ENCODE data around the gene LAMB4.

GRCh38 chr7:108045154-108045553 is 85.0 kb downstream of the LAMB4 start:
- TF ChIP-seq CTCF (conservative IDR thresholded peaks at IDR 0.05 in 1 of 2, IDR thresholded peaks at IDR 0.05 in 1 of 2; ENCODE audit: low read depth in 1 of 2, low read length in 2 of 2) = no peak
- no peak for TF ChIP-seq EZH2 (IDR thresholded peaks at IDR 0.05; ENCODE audit: low read length, missing control alignments)
